ENCODE results near the gene B3GAT1.

DNA sequence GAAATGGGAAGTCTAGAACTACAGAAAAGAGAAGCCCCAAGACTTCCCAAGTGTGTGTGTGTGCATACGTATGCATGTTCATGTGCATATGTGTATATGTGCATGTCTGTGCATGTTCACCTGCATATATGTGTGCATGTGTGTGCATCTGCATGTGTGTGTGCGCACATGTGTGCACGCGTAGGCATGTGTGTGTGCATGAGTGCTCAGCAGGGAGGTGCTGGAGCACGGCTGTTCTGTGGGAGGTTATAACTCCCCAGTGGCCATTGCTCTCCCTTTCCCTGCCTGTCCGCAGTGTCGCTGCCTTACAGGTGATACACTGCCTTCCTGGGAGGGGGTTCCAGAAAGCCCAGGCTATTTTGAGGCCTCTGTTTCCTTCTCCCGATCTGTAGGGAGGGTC, 29.8 kb downstream of the B3GAT1 start:
- TF ChIP-seq, protein P1, sequence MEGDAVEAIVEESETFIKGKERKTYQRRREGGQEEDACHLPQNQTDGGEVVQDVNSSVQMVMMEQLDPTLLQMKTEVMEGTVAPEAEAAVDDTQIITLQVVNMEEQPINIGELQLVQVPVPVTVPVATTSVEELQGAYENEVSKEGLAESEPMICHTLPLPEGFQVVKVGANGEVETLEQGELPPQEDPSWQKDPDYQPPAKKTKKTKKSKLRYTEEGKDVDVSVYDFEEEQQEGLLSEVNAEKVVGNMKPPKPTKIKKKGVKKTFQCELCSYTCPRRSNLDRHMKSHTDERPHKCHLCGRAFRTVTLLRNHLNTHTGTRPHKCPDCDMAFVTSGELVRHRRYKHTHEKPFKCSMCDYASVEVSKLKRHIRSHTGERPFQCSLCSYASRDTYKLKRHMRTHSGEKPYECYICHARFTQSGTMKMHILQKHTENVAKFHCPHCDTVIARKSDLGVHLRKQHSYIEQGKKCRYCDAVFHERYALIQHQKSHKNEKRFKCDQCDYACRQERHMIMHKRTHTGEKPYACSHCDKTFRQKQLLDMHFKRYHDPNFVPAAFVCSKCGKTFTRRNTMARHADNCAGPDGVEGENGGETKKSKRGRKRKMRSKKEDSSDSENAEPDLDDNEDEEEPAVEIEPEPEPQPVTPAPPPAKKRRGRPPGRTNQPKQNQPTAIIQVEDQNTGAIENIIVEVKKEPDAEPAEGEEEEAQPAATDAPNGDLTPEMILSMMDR (IDR thresholded peaks at IDR 0.05; ENCODE audit: low read depth, low read length, poor library complexity, severe bottlenecking): no peak
- no peak for TF ChIP-seq EZH2phosphoT487 (IDR thresholded peaks at IDR 0.05; ENCODE audit: borderline replicate concordance, low read length)

All from DOHH2 (cell line).